HG02885 (cell line): ENCODE data around the gene BTBD3.

ENCODE experiments used
- ATAC-seq: cut with Tn5 transposase; IDR thresholded peaks from one replicate; pipeline ENCODE4 v1.9.1; 2021; ENCODE audit warnings: mild to moderate bottlenecking; ENCODE audit not compliant: unreplicated experiment, poor library complexity

BTBD3 gene

GRCh38 chr20:11965602-11966001 is 47.9 kb downstream of the BTBD3 start:
- ATAC-seq, result no peak

- ATAC-seq, result no peak
Measured at GRCh38 chr20:11966186-11966585, 48.5 kb downstream of the BTBD3 start.

GRCh38 chr20:11970243-11970836 is 52.6 kb downstream of the BTBD3 start:
- ATAC-seq, result no peak

DNA sequence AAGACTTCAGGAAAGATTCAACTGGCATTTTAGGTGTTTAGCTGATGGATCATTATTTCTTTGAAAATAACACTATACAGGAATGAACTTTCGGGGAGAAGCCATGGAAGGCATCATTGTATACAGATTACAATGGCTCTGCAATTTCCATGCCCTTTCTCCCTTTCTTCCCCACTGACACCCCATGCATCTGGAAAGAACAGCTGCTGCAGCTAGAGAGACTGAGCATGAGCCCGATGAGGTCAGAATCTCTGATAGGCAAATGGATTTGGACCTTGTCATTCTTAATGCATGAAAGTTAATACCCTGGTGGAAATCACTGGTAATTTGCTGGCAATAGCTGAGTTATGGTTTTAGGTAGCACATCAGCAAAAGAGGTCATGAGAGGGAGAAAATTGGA is 54.8 kb downstream of the BTBD3 start:
- ATAC-seq, result no peak
